GM12874 (cell line): ENCODE results near the gene KCNH2.

Experiments used
- CTCF ChIP-seq: IDR thresholded peaks from 2 replicates; pipeline ENCODE4 v1.5.1; 2011; ENCODE audit warnings: low read depth, mild to moderate bottlenecking, control low read depth, low read length, moderate library complexity; ENCODE audit not compliant: insufficient read depth

Gene KCNH2

GRCh38 chr7:150942591-150943452, 35.3 kb downstream of the KCNH2 start:
- no peak for TF ChIP-seq CTCF

GRCh38 chr7:150942001-150942590, 36.0 kb downstream of the KCNH2 start:
- TF ChIP-seq CTCF = no peak

- no peak for TF ChIP-seq CTCF
Observed at GRCh38 chr7:150941351-150942000, 36.6 kb downstream of the KCNH2 start.

- no peak for TF ChIP-seq CTCF
Observed at GRCh38 chr7:150940431-150941102, 37.6 kb downstream of the KCNH2 start.

- TF ChIP-seq CTCF = no peak
Observed at GRCh38 chr7:150939466-150939865, 38.7 kb downstream of the KCNH2 start.

GRCh38 chr7:150939052-150939451, 39.1 kb downstream of the KCNH2 start:
- TF ChIP-seq CTCF = no peak

GRCh38 chr7:150938566-150938965, 39.6 kb downstream of the KCNH2 start:
- TF ChIP-seq CTCF = no peak
